HG03060 (cell line): ENCODE measurements around the gene PXDC1.

Source experiments
- ATAC-seq: cut with Tn5 transposase; IDR thresholded peaks from one replicate; pipeline ENCODE4 v1.9.1; 2021; ENCODE audit warnings: low read depth, moderate number of reproducible peaks; ENCODE audit not compliant: unreplicated experiment

The PXDC1 gene

DNA sequence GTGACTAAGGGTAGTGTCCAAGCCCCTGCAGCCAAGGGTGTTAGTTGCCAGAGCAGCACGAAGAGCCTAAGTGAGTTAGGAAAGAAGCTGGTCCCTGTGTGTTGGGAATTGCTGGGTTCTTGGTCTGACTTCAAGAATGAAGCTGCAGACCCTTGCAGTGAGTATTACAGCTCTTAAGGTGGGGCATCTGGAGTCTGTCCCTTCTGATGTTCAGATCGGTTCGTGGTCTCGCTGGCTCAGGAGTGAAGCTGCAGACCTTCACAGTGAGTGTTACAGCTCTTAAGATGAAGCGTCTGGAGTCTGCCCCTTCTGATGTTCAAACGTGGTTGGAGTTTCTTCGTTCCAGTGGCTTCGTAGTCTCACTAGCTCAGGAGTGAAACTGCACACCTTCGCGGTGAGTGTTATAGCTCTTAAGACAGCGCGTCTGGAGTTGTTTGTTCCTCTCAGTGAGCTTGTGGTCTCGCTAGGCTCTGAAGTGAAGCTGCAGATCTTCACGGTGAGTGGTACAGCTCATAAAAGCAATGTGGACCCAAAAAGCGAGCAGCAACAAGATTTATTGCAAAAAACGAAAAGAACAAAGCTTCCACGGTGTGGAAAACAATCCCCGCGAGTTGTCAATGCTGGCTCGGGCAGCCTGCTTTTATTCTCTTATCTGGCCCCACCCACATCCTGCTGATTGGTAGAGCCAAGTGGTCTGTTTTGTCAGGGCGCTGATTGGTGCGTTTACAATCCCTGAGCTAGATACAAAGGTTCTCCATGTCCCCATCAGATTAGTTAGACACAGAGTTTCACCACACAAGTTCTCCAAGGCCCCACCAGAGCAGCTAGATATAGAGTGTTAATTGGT lies 31.8 kb downstream of the PXDC1 start:
- no peak for ATAC-seq

DNA sequence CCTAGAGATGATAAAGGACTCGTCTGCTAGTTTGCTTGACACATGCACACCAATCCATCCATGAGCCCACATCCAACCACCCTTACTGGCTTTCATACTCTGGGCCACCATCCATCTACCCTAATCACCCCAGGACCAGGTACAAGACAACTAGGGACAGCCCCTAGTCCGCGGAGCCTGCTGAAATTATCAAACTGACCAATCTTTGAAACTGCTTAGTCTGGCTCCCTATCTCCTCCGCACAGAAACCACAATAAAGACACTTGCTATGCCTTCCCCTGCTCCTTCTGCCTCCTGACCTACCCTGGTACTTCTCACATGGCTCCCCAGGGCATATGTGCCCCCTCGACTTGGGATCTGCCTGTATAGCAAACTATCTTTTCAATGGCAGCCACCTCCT lies 33.1 kb downstream of the PXDC1 start:
- no peak for ATAC-seq

DNA sequence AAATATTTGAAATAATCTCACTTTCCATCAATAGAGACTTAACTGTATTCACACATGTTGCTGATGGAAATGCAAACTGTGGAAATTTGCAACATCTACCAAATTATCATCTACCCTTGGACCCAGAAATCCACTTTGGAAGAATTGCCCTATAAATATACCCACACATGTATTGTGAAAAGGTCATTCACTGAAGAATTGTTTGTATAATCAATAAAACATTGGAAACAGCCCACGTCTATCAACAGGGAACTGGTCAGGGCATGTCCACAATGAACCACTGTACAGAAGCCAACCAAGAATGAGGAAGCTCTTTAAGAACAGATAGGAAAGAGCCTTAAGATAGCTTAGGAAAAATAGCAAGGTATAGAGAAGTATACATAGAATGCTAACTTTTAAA lies 36.2 kb downstream of the PXDC1 start:
- ATAC-seq: no peak

GRCh38 chr6:3714768-3715167 lies 36.7 kb downstream of the PXDC1 start:
- no peak for ATAC-seq

DNA sequence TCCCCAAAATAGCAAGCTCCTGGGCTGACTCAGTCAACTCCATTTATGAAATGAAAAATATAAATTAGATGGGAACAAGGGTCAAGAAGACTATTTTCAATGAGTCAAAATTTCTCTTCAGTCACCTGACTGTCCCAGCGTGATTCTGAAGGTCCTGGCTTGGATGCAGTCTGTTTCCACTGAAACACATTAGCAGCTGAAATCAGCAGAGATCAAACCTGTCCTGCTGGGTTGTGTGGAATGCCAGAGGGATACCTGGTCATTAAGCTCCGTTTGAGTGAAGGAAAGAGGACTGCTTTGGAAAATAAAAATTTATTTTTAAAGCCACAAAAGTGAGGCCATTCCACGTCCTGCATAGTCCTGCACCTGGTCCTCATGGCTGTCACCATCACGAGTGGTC lies 37.4 kb downstream of the PXDC1 start:
- no peak for ATAC-seq

DNA sequence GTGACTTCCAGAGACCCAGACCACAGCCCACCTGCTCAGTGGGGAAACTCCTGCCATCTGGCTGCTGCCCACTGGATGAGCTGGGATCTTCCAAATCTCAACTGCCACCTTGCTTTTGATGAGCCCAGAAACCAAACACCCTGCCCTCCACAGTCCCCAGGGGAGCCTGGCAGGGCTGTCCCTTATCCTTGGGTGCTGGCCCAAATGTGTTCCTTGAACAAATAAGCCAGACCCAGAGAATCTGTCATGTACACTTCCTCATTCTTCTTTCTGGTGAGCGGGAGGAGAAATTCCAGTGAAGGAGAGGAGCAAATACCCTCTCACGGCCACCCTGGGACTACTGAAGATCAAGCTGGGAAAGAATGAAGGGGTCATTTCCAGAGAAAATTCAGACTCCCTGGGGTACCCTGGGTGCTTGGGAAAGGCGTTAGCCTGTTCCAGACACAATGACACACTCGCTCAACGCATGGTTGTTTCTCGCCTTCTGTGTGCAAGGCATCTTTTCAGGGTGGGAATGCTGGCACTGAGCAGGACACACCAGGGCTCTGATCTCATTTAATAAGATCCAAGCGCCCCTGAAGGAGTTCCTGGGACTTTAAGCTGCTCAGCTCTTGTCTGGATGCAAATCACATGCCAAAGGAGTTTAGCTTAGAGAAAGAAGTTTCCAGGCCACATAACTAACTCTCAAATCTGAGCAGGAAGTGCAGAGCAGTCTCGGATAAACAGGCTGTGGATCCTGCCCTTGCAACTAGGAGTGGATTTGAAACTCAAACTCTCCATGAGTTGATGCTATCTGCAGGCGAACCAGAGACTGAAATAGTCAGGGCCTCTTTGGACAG lies 38.5 kb downstream of the PXDC1 start:
- no peak for ATAC-seq

DNA sequence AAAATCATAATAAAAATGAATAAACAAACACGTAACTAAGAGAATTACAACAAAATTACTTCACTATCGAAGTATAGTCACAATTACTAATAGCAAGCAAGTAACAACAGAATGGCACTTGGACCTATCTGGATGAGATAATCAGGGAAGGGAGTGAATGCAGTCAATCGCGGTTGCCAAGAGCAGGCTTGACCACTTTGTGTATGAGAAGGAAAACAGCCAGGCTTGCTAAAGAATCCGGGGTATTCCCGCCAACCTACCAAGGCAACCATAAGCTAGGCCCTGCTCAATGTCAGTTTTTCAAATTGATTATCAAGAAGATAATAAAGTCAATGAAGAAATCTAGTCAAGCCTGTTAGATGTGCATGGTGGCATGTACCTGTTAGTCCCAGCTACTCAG lies 39.7 kb downstream of the PXDC1 start:
- ATAC-seq: no peak

DNA sequence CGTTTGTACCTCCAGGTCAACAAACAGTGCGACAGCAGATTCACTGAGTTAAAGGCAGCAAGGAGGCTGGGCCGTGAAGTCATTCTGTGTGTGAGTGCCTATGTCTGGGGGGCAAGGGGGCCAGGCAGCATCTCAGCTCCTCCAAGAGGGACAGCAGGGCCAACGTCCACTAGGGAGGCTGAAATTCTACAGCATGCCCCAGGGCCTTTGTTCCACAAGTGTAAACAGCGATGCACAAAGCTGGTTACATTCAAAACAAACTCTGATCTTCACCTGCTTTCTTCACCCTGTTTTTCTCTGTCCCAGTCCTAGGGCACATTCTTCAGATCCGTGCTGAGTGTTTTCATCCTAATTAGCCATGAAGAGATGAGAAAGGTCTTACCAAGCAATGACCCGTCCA lies 41.1 kb downstream of the PXDC1 start:
- no peak for ATAC-seq

- ATAC-seq: no peak
Observed at GRCh38 chr6:3708540-3708939, 43.0 kb downstream of the PXDC1 start.

GRCh38 chr6:3707751-3708412 lies 43.6 kb downstream of the PXDC1 start:
- no peak for ATAC-seq

DNA sequence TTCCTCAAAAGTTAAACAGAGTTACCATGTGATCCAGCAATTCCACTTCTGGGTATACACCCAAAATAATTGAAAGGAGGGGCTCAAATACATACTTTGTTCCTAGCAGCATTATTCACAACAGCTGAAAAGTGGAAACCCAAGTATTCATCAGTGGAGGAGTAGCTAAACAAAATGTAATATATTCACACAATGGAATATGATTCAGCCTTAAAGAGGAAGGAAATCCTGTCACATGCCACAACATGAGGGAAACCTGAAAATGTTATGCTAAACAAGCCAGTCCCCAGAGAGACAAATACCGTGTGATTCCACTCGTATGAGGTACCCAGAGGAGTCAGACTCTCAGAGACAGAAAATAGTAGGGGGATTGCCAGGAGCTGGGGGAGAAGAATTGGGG lies 44.5 kb downstream of the PXDC1 start:
- no peak for ATAC-seq

DNA sequence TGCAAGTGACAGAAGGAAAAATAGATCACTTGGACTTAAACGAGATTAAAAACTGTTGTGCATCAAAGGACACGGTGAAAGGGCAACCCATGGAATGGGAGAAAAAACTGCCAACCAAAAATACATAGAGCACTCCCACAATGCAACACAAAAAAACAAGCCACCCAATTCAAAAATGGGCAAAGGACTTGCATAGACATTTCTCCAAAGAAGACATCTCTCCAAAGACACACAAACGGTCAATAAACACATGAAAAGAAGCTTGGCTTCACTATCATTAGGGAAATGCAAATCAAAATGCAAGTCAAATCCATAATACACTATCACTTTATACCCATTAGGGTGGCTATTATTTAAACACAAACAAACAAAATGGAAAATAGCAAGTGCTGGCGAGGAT lies 45.0 kb downstream of the PXDC1 start:
- ATAC-seq: no peak

DNA sequence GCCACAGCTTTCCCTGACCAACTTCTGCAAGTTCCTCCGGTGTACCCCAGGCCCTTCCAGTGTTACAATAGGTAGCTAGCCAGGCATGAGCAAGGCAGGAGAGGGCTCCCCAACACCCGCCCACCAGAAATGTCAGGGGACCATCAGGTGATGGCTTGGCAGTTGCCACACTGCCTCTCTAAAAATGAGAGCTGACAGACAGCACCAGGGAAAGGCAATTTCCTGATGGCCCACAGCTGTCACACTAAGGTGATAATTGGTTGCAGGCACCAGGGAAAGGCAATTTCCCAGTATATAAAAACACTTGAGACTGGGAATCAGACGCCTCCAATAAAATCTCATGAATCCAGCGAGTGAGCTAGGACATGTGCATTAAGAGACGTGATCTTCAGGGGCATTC lies 49.9 kb downstream of the PXDC1 start:
- no peak for ATAC-seq

GRCh38 chr6:3699231-3699630 lies 52.3 kb downstream of the PXDC1 start:
- ATAC-seq: no peak

DNA sequence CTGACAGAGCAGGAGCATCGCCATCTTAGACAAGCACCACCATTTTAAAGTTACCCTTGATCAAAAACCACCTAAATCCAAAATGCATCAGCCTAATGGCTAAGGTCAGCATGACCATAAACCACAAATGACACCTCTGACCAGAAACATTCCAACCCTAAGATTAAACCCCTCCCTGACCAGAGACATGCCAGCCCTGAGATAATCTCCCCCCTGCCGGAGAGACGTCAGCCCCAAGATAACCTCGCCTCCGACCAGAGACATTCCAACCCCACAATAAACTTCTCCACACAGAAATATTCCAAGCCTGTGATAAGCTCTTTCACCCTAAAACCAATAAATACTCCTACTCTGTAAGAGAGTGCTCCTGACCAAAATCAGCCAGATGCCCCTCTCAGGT lies 53.5 kb downstream of the PXDC1 start:
- no peak for ATAC-seq

DNA sequence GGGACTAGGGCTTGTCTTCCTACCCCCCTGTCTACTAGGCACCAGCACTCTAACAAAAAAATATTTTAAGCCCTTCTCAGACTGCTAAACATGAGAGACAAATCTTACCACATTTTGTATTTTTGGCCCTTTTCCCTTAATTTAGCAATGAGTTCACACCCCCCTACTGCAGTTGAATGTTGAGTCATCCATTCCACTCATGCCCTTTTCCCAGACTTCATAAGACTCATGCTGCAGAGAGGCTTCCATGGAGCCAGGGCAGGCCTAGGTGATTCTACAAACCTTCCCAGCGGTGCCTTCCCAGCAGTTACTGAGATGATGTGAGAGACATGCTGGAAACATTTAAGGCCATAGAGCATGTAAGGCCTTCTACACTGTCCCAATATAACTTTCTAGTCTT lies 53.9 kb downstream of the PXDC1 start:
- no peak for ATAC-seq

DNA sequence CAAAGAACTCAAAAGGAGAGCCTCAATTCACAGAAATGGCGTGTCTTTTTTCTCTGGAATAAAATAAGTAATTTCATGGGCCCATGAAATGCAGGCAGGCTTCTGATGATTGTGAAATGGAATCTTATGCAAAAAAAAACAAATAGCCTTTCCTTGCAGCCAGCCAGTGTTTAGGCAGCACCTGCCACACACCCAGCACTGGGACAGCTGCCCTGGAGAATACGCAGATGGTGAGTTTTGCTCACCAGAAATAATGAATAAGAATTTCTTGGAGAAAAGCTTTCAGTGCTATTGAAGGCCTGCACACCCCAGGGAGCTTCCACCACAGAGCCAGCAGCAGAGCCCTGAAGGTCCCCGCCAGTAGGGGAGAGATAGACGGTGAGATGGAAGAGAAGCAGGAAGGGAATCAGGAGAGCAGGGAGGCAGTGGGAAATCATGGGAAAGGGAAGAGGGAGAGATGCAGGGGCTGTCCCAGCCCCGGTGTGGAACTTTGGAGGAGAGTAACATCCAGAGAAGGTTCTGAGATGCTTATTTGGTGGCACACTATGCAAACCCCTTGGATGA lies 54.9 kb downstream of the PXDC1 start:
- ATAC-seq: no peak

- no peak for ATAC-seq
Observed at GRCh38 chr6:3695065-3695817, 56.3 kb downstream of the PXDC1 start.

- ATAC-seq: no peak
Observed at GRCh38 chr6:3693831-3694230, 57.7 kb downstream of the PXDC1 start.

DNA sequence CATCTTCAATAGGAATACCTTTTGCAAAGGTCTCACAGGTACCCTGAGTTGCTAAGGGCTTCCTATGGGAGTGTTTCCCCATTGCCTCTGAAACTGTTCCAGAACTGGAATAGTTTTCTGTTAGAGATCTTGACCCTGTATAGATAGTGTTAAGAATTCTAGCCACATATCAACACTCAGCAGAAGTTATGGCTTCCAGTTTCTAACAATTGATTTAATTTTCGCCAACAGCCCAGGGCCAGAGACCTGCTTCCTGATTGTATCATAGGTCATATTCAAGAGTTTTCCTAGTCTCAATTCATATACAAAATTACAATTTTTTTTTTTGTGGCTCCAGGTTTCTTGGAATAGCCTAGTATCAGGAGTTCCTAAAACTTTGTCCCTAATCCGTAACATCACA lies 61.0 kb downstream of the PXDC1 start:
- no peak for ATAC-seq
